Panc1 (cell line): ENCODE measurements around the gene FUT7. TPM values are rescaled to one million over a fixed set of nuclear protein-coding genes. Genes with fewer than 3 reads are reported as not detected.
A peak's percentile ranks its signal among the peaks of the same experiment; 100 is the strongest.

Experiments used
- ATAC-seq: fragments of 200-7000 bp; cut with Tn5 transposase; 2 replicates; pipeline ENCODE4 v1.9.1; 2020; ENCODE audit warnings: mild to moderate bottlenecking, moderate library complexity
- BruUV-seq: library from RNA; stranded (reverse); fragments of 400-500 nt; replicated peaks from 2 replicates; lab custom pipeline; 2021; lab: Mats Ljungman, UMichigan
- CTCF ChIA-PET: fragments of 300-600 bp; sonication (Branson Sonifier 250); formaldehyde crosslinking; loops from one replicate; lab custom pipeline; 2022; ENCODE audit warnings: antibody characterized with exemption; lab: Charles Lee
- POLR2A ChIA-PET: fragments of 300-600 bp; sonication (Branson Sonifier 250); formaldehyde crosslinking; loops from one replicate; lab custom pipeline; 2022; ENCODE audit warnings: antibody characterized with exemption; lab: Charles Lee
- DNase-seq: peaks from one replicate; pipeline ENCODE4 v3.0.0-alpha.2; 2010; ENCODE audit warnings: low read depth, low spot score
- H3K27ac ChIP-seq: 2 replicates; pipeline ENCODE4 v1.5.1; 2011; ENCODE audit warnings: mild to moderate bottlenecking, low read length, inconsistent platforms
- H3K27me3 ChIP-seq: fragments of 200-500 bp; sonication (Bioruptor generic); 2 replicates; pipeline ENCODE4 v1.6.0; 2014; ENCODE audit warnings: low read length, inconsistent platforms; ENCODE audit not compliant: control insufficient read depth, insufficient read depth
- H3K36me3 ChIP-seq: fragments of 200-500 bp; sonication (Bioruptor generic); 2 replicates; pipeline ENCODE4 v1.5.1; 2014; ENCODE audit warnings: inconsistent platforms, mild to moderate bottlenecking, low read length, moderate library complexity; ENCODE audit not compliant: control insufficient read depth, insufficient read depth
- H3K4me1 ChIP-seq: 2 replicates; pipeline ENCODE4 v1.5.1; 2011; ENCODE audit warnings: inconsistent platforms, mild to moderate bottlenecking, low read length, moderate library complexity; ENCODE audit not compliant: control insufficient read depth, insufficient read depth
- H3K4me3 ChIP-seq, 2 experiments: 2 replicates each; pipeline ENCODE4 v1.5.1; 2011 to 2012; ENCODE audit warnings: low read depth in 2 of 2, low read length in 2 of 2, mild to moderate bottlenecking in 2 of 2, inconsistent platforms in 1 of 2, moderate library complexity in 1 of 2
- H3K9me3 ChIP-seq: fragments of 200-500 bp; sonication (Bioruptor generic); 2 replicates; pipeline ENCODE4 v1.5.1; 2014; ENCODE audit warnings: low read depth, mild to moderate bottlenecking, inconsistent platforms, low read length, moderate library complexity; ENCODE audit not compliant: control insufficient read depth, insufficient read depth
- CTCF ChIP-seq: fragments of 450-650 bp; IDR thresholded peaks from 2 replicates; pipeline ENCODE4 v1.5.1; 2017; ENCODE audit warnings: mild to moderate bottlenecking
- POLR2AphosphoS5 ChIP-seq: IDR thresholded peaks from 2 replicates; pipeline ENCODE4 v1.6.1; 2012; ENCODE audit warnings: mild to moderate bottlenecking, low read depth, low read length, moderate library complexity
- REST ChIP-seq, 2 experiments: IDR thresholded peaks; 2 replicates each; pipeline ENCODE4 v1.6.1; 2011 to 2012; ENCODE audit warnings: low read depth in 2 of 2, control low read depth in 1 of 2, low read length in 1 of 2, mild to moderate bottlenecking in 1 of 2, moderate library complexity in 1 of 2; ENCODE audit not compliant: insufficient read depth in 1 of 2
- SIN3A ChIP-seq: IDR thresholded peaks from 2 replicates; pipeline ENCODE4 v1.6.1; 2012; ENCODE audit warnings: low read depth, mild to moderate bottlenecking, low read length, moderate library complexity, borderline replicate concordance; ENCODE audit not compliant: insufficient read depth
- TCF7L2 ChIP-seq: IDR thresholded peaks from 2 replicates; pipeline ENCODE4 v1.6.1; 2011; ENCODE audit warnings: mild to moderate bottlenecking, low read depth, low read length, inconsistent platforms
- in situ Hi-C: cut with HindIII; loops from 2 replicates; pipeline ENCODE4 v1.10.0; 2016; ENCODE audit warnings: low sequenced_read_pairs, low pct_unique_long_range_greater_than_20kb
- intact Hi-C: fragments of 100-400 bp; cut with micrococcal nuclease; formaldehyde crosslinking; loops from one replicate; pipeline ENCODE4 v1.10.0; 2022; ENCODE audit not compliant: unreplicated experiment
- total RNA-seq: library from RNA; stranded (reverse); gene quantifications from one replicate; pipeline ENCODE4 v1.2.1, GENCODE V29; 2021; ENCODE audit not compliant: unreplicated experiment

FUT7 gene
- total RNA-seq, 1 experiment from 2014 or later = not detected

DNA sequence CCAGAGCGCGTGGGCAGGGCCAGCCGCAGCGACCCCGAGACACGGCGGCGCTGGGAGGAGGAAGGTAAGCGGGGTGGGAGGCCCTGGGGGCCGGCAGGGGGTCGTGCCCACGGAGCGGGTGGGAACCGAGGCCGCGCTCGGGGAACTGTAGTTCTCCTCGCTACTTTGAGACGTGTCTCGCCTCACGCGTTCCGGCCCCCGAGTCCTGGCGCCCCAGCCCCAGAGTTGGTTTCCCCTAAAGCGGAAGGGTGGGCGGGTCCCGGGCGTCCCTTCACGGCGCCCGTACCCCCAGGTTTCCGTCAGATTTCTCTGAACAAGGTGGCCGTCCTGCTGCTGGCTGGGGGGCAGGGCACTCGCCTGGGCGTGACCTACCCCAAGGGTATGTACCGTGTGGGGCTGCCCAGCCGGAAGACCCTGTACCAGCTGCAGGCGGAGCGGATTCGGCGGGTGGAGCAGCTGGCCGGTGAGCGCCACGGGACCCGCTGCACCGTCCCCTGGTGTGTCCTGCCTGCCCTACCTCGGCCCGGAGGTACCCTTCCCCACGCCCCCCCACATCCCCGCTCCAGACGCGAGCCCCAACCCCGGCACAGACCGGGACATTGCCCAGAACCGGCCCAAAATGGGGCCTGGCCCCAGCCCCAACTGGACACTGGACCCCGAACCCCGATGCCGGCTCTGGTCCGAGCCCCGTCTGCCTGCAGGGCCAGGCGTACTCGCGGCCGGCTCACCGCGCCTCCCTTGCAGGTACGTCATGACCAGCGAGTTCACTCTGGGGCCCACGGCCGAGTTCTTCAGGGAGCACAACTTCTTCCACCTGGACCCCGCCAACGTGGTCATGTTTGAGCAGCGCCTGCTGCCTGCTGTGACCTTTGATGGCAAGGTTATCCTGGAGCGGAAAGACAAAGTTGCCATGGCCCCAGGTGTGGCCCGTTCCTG, 46.1 kb upstream of the FUT7 start:
- intact Hi-C loops = no loop called here
- Histone ChIP-seq H3K36me3 (no peaks in the 10 kb centered on the region; the same call in 1 of the 2 replicates), H3K4me1 (peaks cover 6% of the 10 kb centered on the region), H3K27ac (peak overlapping the region; percentile 44; the same call in 1 of the 2 replicates), H3K9me3 (no peaks in the 10 kb centered on the region), H3K4me3 (peak overlapping the region; percentile 54 to 57), H3K27me3 (no peaks in the 10 kb centered on the region)
- in situ Hi-C loops = no loop called here
- peak; percentile 45 for ATAC-seq
- DNase-seq = no peak
- CTCF ChIA-PET = no interaction called here
- TF ChIP-seq CTCF = no peak
- no peak for TF ChIP-seq REST (IDR thresholded peaks at IDR 0.05; ENCODE audit: insufficient read depth in 1 of 2, low read depth in 2 of 2, low read length in 1 of 2)
- no peak for TF ChIP-seq SIN3A
- no peak for TF ChIP-seq POLR2AphosphoS5
- TF ChIP-seq TCF7L2 = no peak
- POLR2A ChIA-PET = no interaction called here
- BruUV-seq = no TSS peak

- in situ Hi-C loops = no loop called here
- DNase-seq (no peak), ATAC-seq (peak; percentile 82)
- BruUV-seq = no TSS peak
- no peaks in the 10 kb centered on the region for H3K27me3 ChIP-seq
- no peaks in the 10 kb centered on the region for H3K9me3 ChIP-seq
- peak within 1 kb of the TSS; percentile 54 to 57 for H3K4me3 ChIP-seq
- POLR2A ChIA-PET = no interaction called here
- H3K27ac ChIP-seq = peak within 1 kb of the TSS; percentile 59
- 0 out of 2 replicates have a peak, but pooled peaks cover 2% of the 10 kb centered on the region for H3K4me1 ChIP-seq
- intact Hi-C loops = no loop called here
- H3K36me3 ChIP-seq = no peaks in the 10 kb centered on the region; the same call in 1 of the 2 replicates
- TF ChIP-seq TCF7L2 = no peak
- 0 out of 2 replicates have a peak, but pooled peaks have one; percentile 38 for TF ChIP-seq SIN3A
- CTCF ChIA-PET = interaction anchor here (0.6 to 1.2 kb wide), 2 partner anchors 9 to 45 kb away, joined by 5 to 8 read pairs; partner anchors contain the start of gene FUT7
These were observed 45.3 kb upstream of the FUT7 start, which contains the start of gene UAP1L1 for GRCh38 chr9:137077010-137077747. Gene UAP1L1 (plus strand): TSS chr9:137077517. CDS start chr9:137077533, 16 bp downstream.
